ENCODE results near the gene HSD17B1. TPM values are rescaled to one million over a fixed set of nuclear protein-coding genes. Genes with fewer than 3 reads are reported as not detected.

The HSD17B1 gene
- total and polyA plus RNA-seq, 2 of the 13 experiments (the other 11 are each of a cell fraction or from before 2014, with no cell fraction given), result 0.54 to 0.93 TPM

DNA sequence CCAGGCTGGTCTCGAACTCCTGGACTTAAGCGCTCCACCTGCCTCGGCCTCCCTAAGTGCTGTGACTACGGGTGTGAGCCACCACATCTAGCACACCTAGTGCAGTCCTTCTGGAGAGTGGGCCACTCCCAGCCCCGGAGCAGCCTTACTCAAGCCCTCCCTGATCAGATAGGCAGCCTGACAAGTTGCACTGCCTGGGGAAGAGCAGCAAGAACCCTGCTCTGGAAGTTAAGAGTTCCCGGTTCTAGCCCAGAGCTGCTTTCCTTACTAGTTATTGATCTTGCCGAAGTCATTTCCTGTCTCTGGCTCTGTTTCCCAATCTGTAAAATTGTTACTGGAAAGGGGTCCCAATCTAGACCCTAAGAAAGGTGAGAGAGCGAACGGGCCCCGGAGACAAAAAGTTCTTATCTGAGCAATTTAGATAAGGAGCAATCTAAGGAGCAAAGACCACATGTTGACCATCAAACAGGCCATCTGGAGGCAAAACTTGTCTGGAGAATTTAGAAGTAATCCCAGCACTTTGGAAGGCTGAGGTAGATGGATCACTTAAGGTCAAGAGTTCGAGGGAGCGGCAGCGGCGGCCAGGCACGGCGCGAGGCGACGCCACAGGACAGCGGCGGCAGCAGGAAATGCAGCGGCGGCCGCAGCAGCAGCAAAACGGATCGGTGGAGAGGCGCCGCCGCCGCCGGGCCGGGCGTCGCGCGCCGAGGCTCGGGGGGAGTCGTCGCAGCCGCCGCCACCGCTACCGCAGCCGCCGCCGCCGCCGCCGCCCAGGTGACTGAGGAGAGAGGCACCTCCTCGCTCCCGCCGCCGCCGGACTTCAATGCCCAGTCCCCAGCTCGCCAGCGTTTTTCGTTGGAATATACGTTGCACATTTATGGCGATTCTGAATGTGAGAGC, 21.0 kb upstream of the HSD17B1 start (continued):
- no peak for TF ChIP-seq ZNF563 (CRISPR knock-in tag; IDR thresholded peaks at IDR 0.05)
- TF ChIP-seq SATB2 (CRISPR knock-in tag; IDR thresholded peaks at IDR 0.05), result no peak
- TF ChIP-seq ZNF317 (CRISPR knock-in tag; IDR thresholded peaks at IDR 0.05), result no peak; the same call in 1 of the 2 replicates
- peak; percentile 6; the same call in 1 of the 2 replicates for TF ChIP-seq ETV5 (CRISPR knock-in tag; IDR thresholded peaks at IDR 0.05; ENCODE audit: borderline replicate concordance)
- TF ChIP-seq, protein P1, sequence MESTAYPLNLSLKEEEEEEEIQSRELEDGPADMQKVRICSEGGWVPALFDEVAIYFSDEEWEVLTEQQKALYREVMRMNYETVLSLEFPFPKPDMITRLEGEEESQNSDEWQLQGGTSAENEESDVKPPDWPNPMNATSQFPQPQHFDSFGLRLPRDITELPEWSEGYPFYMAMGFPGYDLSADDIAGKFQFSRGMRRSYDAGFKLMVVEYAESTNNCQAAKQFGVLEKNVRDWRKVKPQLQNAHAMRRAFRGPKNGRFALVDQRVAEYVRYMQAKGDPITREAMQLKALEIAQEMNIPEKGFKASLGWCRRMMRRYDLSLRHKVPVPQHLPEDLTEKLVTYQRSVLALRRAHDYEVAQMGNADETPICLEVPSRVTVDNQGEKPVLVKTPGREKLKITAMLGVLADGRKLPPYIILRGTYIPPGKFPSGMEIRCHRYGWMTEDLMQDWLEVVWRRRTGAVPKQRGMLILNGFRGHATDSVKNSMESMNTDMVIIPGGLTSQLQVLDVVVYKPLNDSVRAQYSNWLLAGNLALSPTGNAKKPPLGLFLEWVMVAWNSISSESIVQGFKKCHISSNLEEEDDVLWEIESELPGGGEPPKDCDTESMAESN (CRISPR knock-in tag; conservative IDR thresholded peaks at IDR 0.05), result peak; percentile 20; the same call in 1 of the 2 replicates
- no peak for TF ChIP-seq RFX5 (IDR thresholded peaks at IDR 0.05; ENCODE audit: low read depth, low read length)
- TF ChIP-seq NONO (IDR thresholded peaks at IDR 0.05), result no peak
- 0 out of 2 replicates have a peak, but pooled peaks have one; percentile 35 for TF ChIP-seq NONO (CRISPR knock-in tag; conservative IDR thresholded peaks at IDR 0.05)
- TF ChIP-seq, protein P2, sequence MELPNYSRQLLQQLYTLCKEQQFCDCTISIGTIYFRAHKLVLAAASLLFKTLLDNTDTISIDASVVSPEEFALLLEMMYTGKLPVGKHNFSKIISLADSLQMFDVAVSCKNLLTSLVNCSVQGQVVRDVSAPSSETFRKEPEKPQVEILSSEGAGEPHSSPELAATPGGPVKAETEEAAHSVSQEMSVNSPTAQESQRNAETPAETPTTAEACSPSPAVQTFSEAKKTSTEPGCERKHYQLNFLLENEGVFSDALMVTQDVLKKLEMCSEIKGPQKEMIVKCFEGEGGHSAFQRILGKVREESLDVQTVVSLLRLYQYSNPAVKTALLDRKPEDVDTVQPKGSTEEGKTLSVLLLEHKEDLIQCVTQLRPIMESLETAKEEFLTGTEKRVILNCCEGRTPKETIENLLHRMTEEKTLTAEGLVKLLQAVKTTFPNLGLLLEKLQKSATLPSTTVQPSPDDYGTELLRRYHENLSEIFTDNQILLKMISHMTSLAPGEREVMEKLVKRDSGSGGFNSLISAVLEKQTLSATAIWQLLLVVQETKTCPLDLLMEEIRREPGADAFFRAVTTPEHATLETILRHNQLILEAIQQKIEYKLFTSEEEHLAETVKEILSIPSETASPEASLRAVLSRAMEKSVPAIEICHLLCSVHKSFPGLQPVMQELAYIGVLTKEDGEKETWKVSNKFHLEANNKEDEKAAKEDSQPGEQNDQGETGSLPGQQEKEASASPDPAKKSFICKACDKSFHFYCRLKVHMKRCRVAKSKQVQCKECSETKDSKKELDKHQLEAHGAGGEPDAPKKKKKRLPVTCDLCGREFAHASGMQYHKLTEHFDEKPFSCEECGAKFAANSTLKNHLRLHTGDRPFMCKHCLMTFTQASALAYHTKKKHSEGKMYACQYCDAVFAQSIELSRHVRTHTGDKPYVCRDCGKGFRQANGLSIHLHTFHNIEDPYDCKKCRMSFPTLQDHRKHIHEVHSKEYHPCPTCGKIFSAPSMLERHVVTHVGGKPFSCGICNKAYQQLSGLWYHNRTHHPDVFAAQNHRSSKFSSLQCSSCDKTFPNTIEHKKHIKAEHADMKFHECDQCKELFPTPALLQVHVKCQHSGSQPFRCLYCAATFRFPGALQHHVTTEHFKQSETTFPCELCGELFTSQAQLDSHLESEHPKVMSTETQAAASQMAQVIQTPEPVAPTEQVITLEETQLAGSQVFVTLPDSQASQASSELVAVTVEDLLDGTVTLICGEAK (IDR thresholded peaks at IDR 0.05), result no peak
- TF ChIP-seq, protein P2 (CRISPR knock-in tag; IDR thresholded peaks at IDR 0.05), result no peak; the same call in 1 of the 2 replicates
- TF ChIP-seq ZNF569 (CRISPR knock-in tag; IDR thresholded peaks at IDR 0.05; ENCODE audit: borderline replicate concordance), result no peak
- no peak for TF ChIP-seq ZNF7 (CRISPR knock-in tag; IDR thresholded peaks at IDR 0.05)
- TF ChIP-seq RBFOX2 (IDR thresholded peaks at IDR 0.05; ENCODE audit: low read depth, low read length), result peak; percentile 85
- TF ChIP-seq, protein P3, sequence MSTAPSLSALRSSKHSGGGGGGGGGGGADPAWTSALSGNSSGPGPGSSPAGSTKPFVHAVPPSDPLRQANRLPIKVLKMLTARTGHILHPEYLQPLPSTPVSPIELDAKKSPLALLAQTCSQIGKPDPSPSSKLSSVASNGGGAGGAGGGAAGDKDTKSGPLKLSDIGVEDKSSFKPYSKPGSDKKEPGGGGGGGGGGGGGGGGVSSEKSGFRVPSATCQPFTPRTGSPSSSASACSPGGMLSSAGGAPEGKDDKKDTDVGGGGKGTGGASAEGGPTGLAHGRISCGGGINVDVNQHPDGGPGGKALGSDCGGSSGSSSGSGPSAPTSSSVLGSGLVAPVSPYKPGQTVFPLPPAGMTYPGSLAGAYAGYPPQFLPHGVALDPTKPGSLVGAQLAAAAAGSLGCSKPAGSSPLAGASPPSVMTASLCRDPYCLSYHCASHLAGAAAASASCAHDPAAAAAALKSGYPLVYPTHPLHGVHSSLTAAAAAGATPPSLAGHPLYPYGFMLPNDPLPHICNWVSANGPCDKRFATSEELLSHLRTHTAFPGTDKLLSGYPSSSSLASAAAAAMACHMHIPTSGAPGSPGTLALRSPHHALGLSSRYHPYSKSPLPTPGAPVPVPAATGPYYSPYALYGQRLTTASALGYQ (CRISPR knock-in tag; IDR thresholded peaks at IDR 0.05), result 0 out of 2 replicates have a peak, but pooled peaks have one; percentile 40
- TF ChIP-seq ZNF737 (CRISPR knock-in tag; IDR thresholded peaks at IDR 0.05; ENCODE audit: borderline replicate concordance), result no peak
